Mesothelial cell of epicardium (in vitro differentiated cells): Measurements from ENCODE around the gene APOL3. TPM values are rescaled to one million over a fixed set of nuclear protein-coding genes. Genes with fewer than 3 reads are reported as not detected.
A peak's percentile ranks its signal among the peaks of the same experiment; 100 is the strongest.
"Not testable (repeated sequence)": the region's sequence is repeated elsewhere in the genome, so short reads cannot be mapped to it uniquely, and the experiment has no call there.

Source experiments
- DNase-seq, 2 experiments: peaks; one replicate each; pipeline ENCODE4 v3.0.0; 2021; ENCODE audit warnings: low spot score in 2 of 2; ENCODE audit not compliant: unreplicated experiment in 2 of 2
- H3K27ac Mint-ChIP-seq: 2 replicates; pipeline ENCODE4 v1.8.0; 2021; ENCODE audit warnings: mixed read lengths
- H3K27me3 Mint-ChIP-seq: 2 replicates; pipeline ENCODE4 v1.8.0; 2021; ENCODE audit warnings: low read depth, mixed read lengths
- H3K36me3 Mint-ChIP-seq: 2 replicates; pipeline ENCODE4 v1.8.0; 2021; ENCODE audit warnings: mixed read lengths
- H3K4me1 Mint-ChIP-seq: 2 replicates; pipeline ENCODE4 v1.8.0; 2021; ENCODE audit warnings: mixed read lengths
- H3K4me3 Mint-ChIP-seq: 2 replicates; pipeline ENCODE4 v1.8.0; 2021; ENCODE audit warnings: mild to moderate bottlenecking, moderate library complexity, mixed read lengths
- H3K9me3 Mint-ChIP-seq: 2 replicates; pipeline ENCODE4 v1.8.0; 2021; ENCODE audit warnings: mixed read lengths
- CTCF ChIP-seq: fragments of 200-600 bp; sonication (generic); IDR thresholded peaks from one replicate; pipeline ENCODE4 v1.5.0; 2021; ENCODE audit warnings: antibody characterized with exemption; ENCODE audit not compliant: unreplicated experiment
- total RNA-seq: library from RNA; stranded (reverse); gene quantifications from 3 replicates; pipeline ENCODE4 v1.2.1, GENCODE V29; 2021

The APOL3 gene, protein sequence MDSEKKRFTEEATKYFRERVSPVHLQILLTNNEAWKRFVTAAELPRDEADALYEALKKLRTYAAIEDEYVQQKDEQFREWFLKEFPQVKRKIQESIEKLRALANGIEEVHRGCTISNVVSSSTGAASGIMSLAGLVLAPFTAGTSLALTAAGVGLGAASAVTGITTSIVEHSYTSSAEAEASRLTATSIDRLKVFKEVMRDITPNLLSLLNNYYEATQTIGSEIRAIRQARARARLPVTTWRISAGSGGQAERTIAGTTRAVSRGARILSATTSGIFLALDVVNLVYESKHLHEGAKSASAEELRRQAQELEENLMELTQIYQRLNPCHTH
- total RNA-seq = 1.3 to 2.2 TPM (median 1.8 TPM) in 3 replicates

- H3K36me3 Mint-ChIP-seq = no peaks in the 10 kb centered on the region
- no peak within 1 kb of the TSS for H3K27ac Mint-ChIP-seq
- no peak within 1 kb of the TSS for H3K4me3 Mint-ChIP-seq
These were observed at the start of gene APOL3 for GRCh38 chr22:36160499-36160942. Gene APOL3, minus strand, starts transcription at chr22:36160755. Its CDS starts 11,700 bp downstream, at chr22:36149055.

GRCh38 chr22:36210224-36210623, 49.7 kb upstream of the APOL3 start:
- Mint-ChIP-seq H3K27me3 (no peaks in the 10 kb centered on the region), H3K4me1 (peaks cover 41% of the 10 kb centered on the region), H3K9me3 (peaks cover 21% of the 10 kb centered on the region)

More at GRCh38 chr22:36160499-36160942, at the start of gene APOL3:
- no peak for TF ChIP-seq CTCF
- peaks cover 19% of the 10 kb centered on the region for H3K4me1 Mint-ChIP-seq
- H3K9me3 Mint-ChIP-seq = no peaks in the 10 kb centered on the region
- DNase-seq = no peak
- H3K27me3 Mint-ChIP-seq = no peaks in the 10 kb centered on the region

GRCh38 chr22:36209488-36209908, 48.9 kb upstream of the APOL3 start:
- not testable (repeated sequence) for H3K4me3 Mint-ChIP-seq, H3K36me3 Mint-ChIP-seq, DNase-seq, H3K27ac Mint-ChIP-seq, H3K27me3 Mint-ChIP-seq
- peaks cover 41% of the 10 kb centered on the region for H3K4me1 Mint-ChIP-seq
- peaks cover 21% of the 10 kb centered on the region for H3K9me3 Mint-ChIP-seq

More at GRCh38 chr22:36210224-36210623, 49.7 kb upstream of the APOL3 start:
- Mint-ChIP-seq H3K4me3 (no peak overlapping the region), H3K36me3 (peaks cover 8% of the 10 kb centered on the region), H3K27ac (no peak overlapping the region)
- DNase-seq = no peak
- TF ChIP-seq CTCF = no peak

DNA sequence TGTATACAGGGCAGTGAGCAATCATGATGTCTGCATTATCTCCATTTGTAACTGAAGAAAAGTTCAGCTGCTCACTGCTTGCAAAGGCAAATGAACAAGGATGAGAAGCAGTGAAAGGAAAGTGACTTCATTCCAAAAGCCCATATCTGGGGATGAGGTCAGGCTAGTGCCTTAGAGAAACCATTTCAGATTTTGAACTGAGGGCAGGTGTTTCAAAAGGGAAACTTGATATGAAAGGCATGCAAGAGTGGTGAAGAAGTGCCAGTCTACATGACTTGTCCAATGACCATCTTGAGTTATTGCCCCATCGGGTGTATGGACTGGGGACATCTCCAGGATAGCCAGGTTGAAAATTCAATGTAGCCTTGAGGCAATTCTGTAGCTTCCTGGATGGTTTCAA, 48.4 kb upstream of the APOL3 start:
- TF ChIP-seq CTCF = no peak
- no peak for DNase-seq
- peaks cover 8% of the 10 kb centered on the region for H3K36me3 Mint-ChIP-seq
- H3K27ac Mint-ChIP-seq = no peak overlapping the region
- no peaks in the 10 kb centered on the region for H3K27me3 Mint-ChIP-seq
- H3K4me1 Mint-ChIP-seq = peaks cover 41% of the 10 kb centered on the region
- H3K9me3 Mint-ChIP-seq = peaks cover 21% of the 10 kb centered on the region
- no peak overlapping the region for H3K4me3 Mint-ChIP-seq

DNA sequence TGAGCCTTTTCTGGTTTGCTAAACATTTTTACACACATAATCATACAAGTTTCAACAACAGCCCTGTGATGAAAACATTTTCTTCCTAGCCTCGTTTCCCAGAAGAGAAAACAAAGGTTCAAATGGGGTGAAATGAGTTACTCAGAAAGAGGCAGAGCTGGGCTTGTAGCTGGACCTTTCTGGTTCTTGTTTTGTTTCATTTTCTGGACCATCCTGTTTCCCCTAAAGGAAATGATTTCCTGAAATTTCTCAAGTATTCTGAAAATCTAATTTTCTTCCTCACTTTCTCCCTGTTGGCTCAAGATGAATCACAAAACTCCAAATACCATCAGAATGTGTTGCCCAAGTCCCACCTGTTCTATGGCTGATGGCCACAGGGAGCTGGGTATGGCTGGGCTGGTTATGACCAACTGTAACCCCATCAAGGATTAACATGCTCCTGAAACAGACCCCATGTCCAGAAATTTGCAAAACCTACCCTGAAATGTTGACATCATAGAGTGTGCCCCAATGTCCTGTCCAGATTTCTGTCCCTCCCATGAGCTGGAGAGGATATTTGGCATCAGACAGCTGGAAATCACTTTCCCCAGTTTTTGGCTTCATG, 47.7 kb upstream of the APOL3 start:
- peaks cover 21% of the 10 kb centered on the region for H3K9me3 Mint-ChIP-seq
- no peaks in the 10 kb centered on the region for H3K27me3 Mint-ChIP-seq
- H3K4me3 Mint-ChIP-seq = no peak overlapping the region
- DNase-seq = no peak
- no peak overlapping the region for H3K27ac Mint-ChIP-seq
- peaks cover 44% of the 10 kb centered on the region for H3K4me1 Mint-ChIP-seq
- no peak for TF ChIP-seq CTCF
- H3K36me3 Mint-ChIP-seq = peaks cover 8% of the 10 kb centered on the region

- peaks cover 61% of the 10 kb centered on the region for H3K4me1 Mint-ChIP-seq
- H3K9me3 Mint-ChIP-seq = peaks cover 20% of the 10 kb centered on the region
- DNase-seq = no peak
- TF ChIP-seq CTCF = no peak
- H3K27ac Mint-ChIP-seq = peak overlapping the region; percentile 68
- peaks cover 8% of the 10 kb centered on the region for H3K36me3 Mint-ChIP-seq
- no peaks in the 10 kb centered on the region for H3K27me3 Mint-ChIP-seq
- no peak overlapping the region for H3K4me3 Mint-ChIP-seq
These were observed 45.7 kb upstream of the APOL3 start for GRCh38 chr22:36206255-36206654.

DNA sequence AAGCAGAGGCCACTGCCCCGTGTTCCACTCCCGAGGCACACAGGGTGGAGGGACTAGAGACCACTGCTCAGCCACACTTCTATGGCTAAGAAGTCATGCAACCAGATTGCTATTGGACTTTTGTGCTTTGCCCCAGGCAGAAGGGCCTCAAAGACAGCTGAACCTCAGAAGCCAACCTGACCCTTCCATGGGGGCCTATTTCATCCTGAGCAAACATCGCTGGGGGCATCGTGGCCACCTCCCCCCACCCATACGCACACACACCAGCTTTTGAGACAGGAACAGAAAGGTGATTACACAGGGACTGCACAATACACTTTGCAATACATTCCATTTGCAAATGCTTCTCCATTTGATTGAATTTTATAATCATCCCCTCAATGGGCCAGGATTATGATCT, 45.0 kb upstream of the APOL3 start:
- H3K36me3 Mint-ChIP-seq, DNase-seq, H3K27ac Mint-ChIP-seq, H3K27me3 Mint-ChIP-seq, H3K4me3 Mint-ChIP-seq: not testable (repeated sequence)
- Mint-ChIP-seq H3K4me1 (peaks cover 59% of the 10 kb centered on the region), H3K9me3 (peaks cover 16% of the 10 kb centered on the region)
